ENCODE results near the gene C19orf53.

The C19orf53 gene

DNA sequence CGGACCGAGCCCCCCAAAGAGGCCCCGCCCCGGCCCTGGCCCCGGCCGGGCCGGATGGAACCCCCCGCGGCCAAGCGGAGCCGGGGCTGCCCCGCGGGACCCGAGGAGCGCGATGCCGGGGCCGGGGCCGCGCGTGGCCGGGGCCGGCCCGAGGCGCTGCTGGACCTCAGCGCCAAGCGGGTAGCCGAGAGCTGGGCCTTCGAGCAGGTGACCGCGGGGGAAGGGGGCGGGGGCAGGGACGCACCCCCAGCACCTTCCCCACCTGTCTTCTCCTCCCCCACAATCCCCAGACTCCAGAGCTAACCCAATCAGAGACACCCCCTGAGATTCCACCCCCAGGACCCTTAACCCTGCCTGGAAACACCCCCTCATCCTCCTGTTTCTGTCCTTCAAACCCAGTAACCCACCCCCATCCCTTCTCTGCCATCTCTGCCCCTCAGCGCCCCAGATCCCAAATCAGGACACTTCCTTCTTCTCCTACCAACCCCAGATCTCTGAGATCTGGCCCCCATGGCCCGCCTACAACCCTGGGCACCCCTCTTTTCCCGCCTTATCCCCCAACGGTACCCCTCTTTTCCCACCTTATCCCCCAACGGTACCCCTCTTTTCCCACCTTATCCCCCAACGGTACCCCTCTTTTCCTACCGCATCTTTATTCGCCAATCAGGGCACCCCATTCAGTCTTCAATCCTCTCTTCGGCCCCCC is 21.5 kb downstream of the C19orf53 start:
- in situ Hi-C loops (cut with HindIII; ENCODE audit: low sequenced_read_pairs) = no loop called here

DNA sequence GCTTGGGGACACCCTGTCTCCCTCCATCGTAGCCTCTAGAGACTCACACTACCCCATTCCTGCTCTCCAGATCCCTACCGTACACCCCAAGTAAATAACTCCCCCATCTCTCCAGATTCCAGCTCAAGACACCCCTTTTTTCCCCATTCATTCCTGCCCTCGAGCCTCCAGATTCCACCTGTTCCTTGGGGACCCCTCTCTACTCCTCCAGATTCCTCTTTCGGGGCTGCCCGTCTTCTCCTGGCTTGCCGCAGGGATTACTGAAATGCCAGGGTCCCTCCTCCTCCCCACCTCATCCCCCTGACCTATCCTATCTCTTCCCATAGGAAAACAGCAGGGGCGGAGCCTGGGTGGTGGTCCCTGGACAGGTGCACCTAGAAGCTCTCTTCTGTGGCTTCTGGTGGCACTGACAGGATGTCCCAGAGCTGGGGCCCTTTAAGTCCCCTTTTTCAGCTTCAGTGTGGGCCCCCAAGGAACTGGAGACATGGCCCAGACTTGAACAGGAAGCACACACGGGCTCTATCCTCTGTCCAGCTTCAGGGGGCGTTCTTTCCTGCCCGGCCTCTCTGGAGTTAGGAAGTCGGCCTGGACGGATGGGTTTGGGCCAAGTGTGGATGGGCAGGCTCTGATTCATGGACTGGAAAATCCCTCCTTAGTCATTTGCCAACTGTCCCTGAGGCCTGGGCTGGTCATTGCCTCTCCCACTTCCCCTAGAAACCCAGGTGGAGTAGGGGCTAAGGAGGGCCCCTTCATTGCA is 22.2 kb downstream of the C19orf53 start:
- in situ Hi-C loops (cut with HindIII; ENCODE audit: low sequenced_read_pairs) = no loop called here

DNA sequence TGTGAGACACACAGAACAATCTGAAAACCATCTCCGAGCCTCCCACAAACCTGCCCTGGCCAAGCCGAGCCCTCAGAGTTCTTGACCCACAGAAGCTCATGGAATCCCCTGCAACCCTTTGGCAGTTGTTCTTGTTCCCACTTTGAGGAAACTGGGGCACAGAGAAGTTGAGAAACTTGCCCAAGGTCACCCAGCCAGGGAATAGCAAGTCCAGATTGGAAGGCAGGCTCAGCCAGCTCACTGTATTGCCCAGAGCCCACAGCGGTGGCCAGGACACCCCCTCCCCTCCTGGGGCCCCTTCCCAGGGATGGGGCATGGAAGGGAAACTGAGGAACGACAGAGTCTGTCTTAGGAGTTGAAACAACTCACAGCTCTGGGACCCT is 22.8 kb downstream of the C19orf53 start:
- in situ Hi-C loops (cut with HindIII; ENCODE audit: low sequenced_read_pairs) = no loop called here

DNA sequence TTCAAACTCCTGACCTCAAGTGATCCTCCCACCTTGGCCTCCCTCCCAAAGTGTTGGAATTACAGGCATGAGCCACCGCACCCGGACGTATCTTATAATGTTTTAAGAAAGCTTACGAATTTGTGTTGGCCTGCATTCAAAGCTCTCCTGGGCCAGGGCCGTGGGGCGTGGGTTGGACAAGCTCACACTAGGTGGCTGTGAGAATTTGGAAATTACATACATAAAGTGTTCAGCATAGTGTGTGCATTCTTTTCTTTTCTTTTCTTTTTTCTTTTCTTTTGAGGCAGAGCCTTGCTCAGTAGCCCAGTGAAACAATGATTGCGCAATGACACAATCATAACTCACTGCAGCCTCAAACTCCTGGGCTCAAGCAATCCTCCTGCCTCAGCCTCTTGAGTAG is 23.6 kb downstream of the C19orf53 start:
- in situ Hi-C loops (cut with HindIII; ENCODE audit: low sequenced_read_pairs) = no loop called here

DNA sequence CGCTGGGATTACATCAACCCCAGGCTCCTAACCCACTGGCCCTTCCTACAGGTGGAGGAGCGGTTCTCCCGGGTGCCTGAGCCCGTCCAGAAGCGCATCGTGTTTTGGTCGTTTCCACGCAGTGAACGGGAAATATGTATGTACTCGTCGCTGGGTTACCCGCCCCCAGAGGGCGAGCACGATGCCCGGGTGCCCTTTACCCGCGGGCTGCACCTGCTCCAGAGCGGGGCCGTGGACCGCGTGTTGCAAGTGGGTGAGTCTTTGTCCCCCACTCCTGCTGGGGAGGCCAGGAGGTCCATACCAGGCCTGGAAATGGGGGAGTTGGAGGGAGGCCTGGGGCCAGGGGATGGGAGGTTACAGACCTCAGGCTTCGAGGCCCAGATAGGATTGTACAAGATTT is 25.4 kb downstream of the C19orf53 start:
- in situ Hi-C loops (cut with HindIII; ENCODE audit: low sequenced_read_pairs) = no loop called here

DNA sequence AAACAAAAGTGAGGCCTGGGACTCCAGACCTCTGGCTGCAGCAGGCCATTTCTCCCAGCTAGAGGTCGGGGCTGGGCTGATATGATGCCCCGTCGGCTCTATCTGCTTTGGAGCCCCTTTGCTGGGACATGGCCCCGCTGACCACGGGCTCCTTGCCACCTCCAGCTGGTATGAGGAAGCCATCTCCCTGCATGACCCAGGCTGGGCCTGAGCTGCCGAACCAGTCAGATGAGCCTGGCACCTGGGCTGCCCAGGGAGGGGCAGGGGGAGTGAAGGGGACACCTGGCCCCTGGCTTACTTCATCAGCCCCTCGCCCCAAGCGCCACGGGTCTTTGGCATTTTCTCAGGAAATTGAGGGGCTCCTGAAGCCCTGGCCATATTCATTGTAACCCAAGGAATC is 28.8 kb downstream of the C19orf53 start:
- in situ Hi-C loops (cut with HindIII; ENCODE audit: low sequenced_read_pairs) = no loop called here

DNA sequence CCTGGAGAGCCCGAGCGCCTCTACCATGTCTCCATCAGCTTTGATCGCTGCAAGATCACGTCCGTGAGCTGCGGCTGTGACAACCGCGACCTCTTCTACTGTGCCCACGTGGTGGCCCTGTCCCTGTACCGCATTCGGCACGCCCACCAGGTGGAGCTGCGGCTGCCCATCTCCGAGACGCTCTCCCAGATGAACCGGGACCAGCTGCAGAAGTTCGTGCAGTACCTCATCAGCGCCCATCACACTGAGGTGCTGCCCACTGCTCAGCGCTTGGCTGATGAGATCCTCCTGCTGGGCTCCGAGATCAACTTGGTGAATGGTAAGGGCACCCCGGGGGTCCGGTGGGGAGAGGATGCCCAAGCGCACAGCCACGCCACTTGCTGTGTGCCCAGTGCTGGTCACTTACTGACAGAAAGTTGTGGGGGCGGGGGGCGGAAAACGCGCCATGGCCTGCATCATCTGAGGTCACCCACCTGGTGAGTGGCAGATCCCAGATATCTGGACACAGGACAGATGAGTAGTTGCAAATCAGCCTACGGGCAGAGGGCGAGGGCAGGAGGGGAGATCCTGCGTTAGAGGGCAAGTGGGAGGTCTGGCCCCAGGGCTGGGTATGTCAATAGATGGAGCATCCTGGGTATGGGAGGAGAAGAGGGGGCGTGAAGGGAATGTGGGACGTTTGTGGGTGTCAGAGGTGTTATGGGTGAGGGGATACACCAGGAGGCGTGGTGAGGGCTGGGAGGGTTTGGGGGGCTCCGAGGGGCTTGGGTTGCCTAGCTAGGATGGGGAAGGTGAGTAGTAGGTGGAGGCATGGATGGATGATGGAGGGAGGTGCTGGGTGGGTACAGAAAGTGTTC is 30.8 kb downstream of the C19orf53 start:
- in situ Hi-C loops (cut with HindIII; ENCODE audit: low sequenced_read_pairs) = no loop called here

DNA sequence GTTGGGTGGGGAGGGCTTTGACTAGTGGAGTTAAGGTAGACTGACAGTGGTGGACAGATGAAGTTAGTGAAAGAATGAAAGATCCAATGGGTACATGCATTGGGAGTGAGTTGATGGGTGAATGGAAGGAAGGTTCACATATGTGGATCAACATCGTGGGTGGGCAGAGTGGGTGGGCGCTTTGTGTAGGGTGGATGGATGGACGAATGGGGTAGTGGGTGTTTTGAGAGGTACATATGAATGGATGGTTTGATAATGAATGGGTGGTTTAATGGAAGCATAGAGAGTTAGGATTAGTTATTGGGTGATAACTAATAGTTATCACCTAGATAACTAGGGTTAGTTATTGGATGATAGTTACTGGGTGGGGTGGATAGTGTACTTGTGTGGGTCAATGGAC is 32.5 kb downstream of the C19orf53 start:
- in situ Hi-C loops (cut with HindIII; ENCODE audit: low sequenced_read_pairs) = no loop called here

DNA sequence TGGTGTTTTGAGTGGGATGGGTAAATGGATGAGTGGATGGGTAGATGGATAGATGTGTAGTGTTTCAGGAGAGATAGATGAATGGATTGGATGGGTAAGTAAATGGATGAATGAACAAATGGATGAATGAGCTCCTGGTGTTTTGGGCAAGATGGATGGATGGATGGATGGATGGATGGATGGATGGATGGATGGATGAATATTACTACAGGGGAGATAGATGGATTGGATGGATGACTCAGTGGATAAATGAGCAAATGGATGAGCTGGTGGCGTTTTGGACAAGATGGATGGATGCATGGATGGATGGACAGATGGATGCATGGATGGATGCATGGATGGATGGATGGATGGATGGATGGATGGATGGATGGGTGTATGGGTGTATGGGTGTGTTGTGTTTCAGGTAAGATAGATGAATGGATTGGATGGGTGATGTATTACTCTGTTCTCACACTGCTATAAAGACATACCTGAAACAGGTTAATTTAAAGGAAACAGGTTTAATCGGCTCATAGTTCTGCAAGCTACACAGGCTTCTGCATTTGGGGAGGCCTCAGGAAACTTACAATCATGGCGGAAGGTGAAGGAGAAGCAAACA is 33.3 kb downstream of the C19orf53 start:
- in situ Hi-C loops (cut with HindIII; ENCODE audit: low sequenced_read_pairs) = no loop called here

DNA sequence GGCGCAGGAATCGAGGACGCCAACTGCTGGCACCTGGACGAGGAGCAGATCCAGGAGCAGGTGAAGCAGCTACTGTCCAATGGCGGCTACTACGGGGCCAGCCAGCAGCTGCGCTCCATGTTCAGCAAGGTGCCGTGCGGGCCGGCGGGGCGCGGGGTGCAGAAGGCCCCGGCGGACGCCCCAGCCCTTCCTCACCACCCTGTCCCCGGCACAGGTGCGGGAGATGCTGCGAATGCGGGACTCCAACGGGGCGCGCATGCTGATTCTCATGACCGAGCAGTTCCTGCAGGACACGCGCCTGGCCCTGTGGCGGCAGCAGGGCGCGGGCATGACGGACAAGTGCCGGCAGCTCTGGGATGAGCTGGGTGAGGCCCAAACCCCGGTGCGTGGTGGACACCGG is 34.6 kb downstream of the C19orf53 start:
- in situ Hi-C loops (cut with HindIII; ENCODE audit: low sequenced_read_pairs) = no loop called here

DNA sequence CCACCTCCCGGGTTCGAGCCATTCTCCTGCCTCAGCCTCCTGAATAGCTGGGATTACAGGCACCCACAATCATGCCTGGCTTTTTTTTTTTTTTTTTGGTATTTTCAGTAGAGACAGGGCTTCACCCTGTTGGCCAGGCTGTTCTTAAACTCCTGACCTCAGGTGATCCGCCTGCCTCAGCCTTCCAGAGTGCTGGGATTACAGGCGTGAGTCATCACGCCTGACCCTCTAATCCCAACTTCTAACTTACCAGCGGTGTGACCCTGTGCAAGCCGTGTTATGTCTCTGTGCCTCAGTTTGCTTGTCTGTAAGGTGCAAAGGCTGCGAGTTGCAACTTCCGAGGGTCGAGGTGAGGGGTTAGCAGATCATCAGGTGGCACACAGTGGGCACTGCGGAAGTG is 38.3 kb downstream of the C19orf53 start:
- in situ Hi-C loops (cut with HindIII; ENCODE audit: low sequenced_read_pairs) = no loop called here

DNA sequence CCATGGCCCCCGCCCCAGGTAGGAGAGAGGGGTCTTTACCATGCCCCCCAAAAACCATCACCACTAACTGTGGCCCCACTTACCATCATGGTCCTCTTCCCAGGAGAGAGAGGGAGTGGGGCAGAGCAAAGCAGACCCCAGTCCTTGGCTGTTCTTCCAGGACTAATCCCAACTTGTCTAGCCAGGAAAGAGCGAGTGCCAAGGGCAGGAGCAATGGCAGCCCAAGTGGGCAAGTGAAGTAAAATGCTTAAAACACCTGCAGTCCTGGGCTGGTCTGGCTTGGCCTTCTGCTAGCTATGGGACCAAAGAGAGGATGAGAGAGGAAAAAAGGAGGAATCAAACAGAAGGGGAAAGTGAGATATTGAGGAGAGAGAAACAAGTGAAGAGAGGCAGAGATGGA is 38.9 kb downstream of the C19orf53 start:
- in situ Hi-C loops (cut with HindIII; ENCODE audit: low sequenced_read_pairs) = no loop called here

DNA sequence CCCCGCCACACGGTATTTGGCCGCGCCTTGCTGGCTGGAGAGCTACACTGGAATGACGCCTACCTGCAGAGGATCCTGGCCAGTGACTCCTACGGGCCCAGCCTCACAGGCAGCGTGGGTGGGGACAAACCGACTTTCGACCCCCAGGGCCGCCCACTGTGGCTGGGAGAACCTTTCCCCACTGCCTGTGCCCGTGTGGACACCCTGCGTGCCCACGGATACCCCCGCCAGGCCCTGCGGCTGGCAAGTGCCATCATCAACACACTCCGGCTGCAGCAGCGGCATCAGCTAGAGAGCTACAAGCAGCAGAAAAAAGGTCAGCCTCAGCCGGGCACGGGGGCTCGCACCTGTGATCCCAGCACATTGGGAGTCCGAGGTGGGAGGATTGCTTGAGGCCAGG is 40.3 kb downstream of the C19orf53 start:
- in situ Hi-C loops (cut with HindIII; ENCODE audit: low sequenced_read_pairs) = no loop called here

DNA sequence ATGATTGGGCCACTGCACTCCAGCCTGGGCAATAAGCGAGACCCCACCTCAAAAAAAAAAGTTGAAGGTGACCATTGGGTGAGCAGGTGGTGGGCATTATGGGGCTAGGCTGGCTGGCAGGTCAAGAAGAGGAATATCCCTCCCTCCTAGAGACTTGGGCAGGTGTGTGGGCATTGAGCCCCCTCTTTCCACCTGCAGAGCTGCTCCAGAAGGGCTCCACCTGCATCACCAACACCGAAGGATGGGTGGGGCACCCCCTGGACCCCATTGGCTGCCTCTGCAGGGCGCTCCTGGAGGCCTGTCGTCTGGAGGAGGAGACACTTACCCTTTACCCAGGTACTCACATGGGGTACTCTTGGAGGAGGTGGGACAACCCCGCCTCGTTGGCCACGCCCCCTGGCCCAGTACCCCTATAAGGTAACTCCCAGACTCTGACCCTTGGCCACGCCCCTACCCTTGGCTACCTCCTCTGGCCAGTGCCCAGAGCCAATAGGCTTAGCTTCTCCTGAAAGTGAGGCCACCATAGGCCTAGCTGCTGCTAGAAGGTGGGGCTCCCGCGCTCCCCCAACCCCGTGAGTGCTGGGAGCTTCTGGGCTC is 42.9 kb downstream of the C19orf53 start:
- in situ Hi-C loops (cut with HindIII; ENCODE audit: low sequenced_read_pairs) = no loop called here

DNA sequence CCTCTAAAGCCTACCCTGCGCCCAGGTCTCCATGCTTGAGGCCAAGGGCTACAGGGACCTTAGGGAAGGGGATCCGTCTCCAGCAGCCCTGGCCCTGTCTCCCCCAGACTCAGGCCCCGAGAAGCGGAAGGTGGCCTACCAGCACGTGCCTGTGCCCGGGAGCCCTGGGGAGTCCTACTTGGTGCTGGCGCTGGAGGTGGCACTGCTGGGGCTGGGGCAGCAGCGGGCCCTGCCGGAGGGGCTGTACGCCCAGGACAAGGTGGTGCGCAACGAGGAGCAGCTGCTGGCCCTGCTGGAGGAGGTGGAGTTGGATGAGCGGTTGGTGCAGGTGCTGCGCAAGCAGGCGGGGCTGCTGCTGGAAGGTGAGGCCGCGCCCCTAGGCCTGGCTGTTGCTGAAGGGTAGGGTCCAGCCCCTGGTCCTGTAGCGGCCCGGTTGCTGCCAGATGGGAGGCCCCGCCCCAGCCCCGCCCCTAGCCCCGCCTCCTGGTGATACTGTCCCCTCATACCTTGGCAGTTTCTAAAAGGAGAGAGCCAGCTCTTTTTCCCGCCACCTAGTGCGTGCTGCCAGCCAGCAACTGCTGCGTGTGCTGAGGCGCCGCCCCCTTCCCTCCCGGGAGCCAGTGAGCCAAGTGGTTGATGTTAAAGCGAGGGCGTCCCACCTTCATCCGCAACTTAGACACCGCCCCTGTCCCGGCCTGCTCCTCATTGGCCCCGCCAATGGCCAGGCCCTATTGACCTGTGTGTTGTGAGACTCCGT is 43.5 kb downstream of the C19orf53 start:
- in situ Hi-C loops (cut with HindIII; ENCODE audit: low sequenced_read_pairs) = no loop called here

DNA sequence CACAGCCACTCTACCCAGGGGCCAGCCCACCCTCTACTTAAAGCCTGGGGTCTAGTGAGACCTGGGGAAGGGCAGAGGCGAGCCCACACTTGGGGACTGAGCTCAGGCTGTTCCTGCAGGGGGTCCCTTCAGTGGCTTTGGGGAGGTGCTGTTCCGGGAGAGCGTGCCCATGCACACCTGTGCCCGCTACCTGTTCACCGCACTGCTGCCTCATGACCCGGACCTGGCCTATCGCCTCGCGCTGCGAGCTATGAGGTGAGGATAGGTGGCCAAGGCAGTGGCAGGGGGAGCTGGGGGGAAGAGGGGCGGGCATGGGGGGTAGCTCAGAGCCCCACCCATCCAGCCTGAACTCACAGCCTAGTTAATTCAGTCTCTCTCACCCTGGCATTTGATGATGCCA is 45.0 kb downstream of the C19orf53 start:
- in situ Hi-C loops (cut with HindIII; ENCODE audit: low sequenced_read_pairs) = no loop called here

DNA sequence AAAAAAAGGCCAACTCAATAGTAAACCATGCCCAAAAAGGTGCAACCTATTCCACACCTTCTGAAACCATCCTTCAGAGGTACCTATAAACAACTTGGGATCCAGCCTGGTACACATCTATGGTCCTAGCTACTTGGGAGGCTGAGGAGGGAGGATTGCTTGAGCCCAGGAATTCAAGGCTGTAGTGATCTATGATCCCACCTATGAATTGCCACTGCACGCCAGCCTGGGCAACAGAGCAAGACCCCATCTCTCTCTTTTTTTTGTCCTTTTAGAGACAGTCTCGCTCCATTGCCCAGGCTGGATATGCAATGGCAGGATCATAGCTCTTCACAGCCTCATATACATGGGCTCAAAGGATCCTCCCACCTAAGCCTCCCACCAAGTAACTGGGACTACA is 47.0 kb downstream of the C19orf53 start:
- in situ Hi-C loops (cut with HindIII; ENCODE audit: low sequenced_read_pairs) = no loop called here

DNA sequence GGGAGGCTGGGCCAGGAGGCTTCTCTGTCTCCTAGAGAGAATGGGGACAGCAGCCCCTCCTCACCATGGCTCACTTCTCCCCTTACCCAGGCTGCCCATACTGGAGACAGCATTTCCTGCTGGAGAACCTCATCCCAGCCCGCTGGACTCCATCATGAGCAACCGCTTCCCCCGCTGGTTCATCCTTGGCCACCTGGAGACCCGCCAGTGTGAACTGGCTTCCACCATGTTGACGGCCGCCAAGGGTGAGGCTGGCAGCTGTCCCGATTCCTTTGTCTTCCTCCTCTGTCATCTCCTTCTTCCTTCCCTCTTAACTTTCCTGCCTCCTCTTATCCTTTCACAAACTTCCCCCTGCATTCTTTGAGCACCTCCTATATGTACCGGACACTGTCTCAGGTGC is 49.0 kb downstream of the C19orf53 start:
- in situ Hi-C loops (cut with HindIII; ENCODE audit: low sequenced_read_pairs) = no loop called here

DNA sequence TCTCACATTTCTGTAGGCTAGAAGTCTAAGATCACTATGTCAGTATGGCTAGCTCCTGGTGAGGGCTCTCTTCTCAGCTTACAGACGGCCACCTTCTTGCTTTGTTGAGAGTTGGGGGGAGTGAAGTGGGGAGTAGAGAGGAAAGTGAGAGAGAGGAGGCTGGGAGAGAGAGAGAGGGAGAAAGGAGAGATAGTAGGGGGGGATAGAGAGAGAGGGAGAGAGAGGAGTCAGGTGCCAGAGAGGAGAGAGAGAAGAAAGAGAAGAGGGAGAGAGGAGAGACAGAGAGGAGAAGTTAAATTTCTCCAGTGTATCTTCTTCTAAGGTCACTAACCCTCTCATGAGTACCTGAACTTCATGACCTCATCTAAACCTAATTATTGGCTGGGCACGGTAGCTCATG is 49.6 kb downstream of the C19orf53 start:
- in situ Hi-C loops (cut with HindIII; ENCODE audit: low sequenced_read_pairs) = no loop called here

DNA sequence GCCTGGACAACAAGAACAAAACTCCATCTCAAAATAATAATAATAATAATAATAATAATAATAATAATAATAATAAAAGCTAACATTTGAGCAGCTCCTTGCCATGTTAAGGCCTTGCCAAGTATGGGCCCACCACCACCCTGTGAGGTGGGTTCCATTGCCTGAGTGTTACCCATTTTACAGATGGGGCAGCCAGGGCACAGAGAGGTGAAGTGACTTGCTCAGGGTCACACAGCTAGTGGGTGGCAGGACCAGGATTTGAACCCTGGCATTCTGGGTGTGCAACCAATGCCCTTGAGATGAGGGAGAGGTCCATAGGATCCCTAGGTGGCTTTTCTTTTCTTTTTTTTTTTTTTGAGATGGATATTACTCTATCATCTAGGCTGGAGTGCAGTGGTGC is 50.4 kb downstream of the C19orf53 start:
- in situ Hi-C loops (cut with HindIII; ENCODE audit: low sequenced_read_pairs) = no loop called here

Measured in DLD1 (cell line).